Lung (tissue), 12 donors: ENCODE results near the gene RSPO1. TPM values are rescaled to one million over a fixed set of nuclear protein-coding genes. Genes with fewer than 3 reads are reported as not detected.

Source experiments
- ATAC-seq: fragments of 200-7000 bp; cut with Tn5 transposase; one replicate; pipeline ENCODE4 v1.9.1; 2020; ENCODE audit warnings: moderate number of reproducible peaks; ENCODE audit not compliant: insufficient read depth, low FRiP score
- DNase-seq, 3 donors: peaks; one replicate each; pipeline ENCODE4 v3.0.0-alpha.2; 2013 to 2017
- H3K27ac ChIP-seq, 2 donors: one replicate each; pipeline ENCODE4 v1.5.1; 2013; ENCODE audit warnings: mild to moderate bottlenecking in 2 of 2, moderate library complexity in 2 of 2, control low read depth in 1 of 2, inconsistent platforms in 1 of 2, low read depth in 1 of 2, low read length in 1 of 2
- H3K27me3 ChIP-seq, 3 donors: one replicate each; pipeline ENCODE4 v1.5.1; 2013; ENCODE audit warnings: low read length in 2 of 3; ENCODE audit not compliant: control insufficient read depth in 3 of 3, insufficient read depth in 3 of 3
- H3K36me3 ChIP-seq, 4 donors: one replicate each; pipeline ENCODE4 v1.5.1; 2013; ENCODE audit warnings: low read length in 4 of 4, mild to moderate bottlenecking in 1 of 4, moderate library complexity in 1 of 4; ENCODE audit not compliant: control insufficient read depth in 4 of 4, insufficient read depth in 4 of 4
- H3K4me1 ChIP-seq, 5 donors: one replicate each; pipeline ENCODE4 v1.5.1; 2013; ENCODE audit warnings: low read length in 5 of 5, mild to moderate bottlenecking in 2 of 5, moderate library complexity in 1 of 5; ENCODE audit not compliant: control insufficient read depth in 5 of 5, insufficient read depth in 5 of 5
- H3K4me3 ChIP-seq: one replicate; pipeline ENCODE4 v1.5.1; 2013; ENCODE audit warnings: mild to moderate bottlenecking, control low read depth, moderate library complexity
- H3K9ac ChIP-seq, 2 donors: one replicate each; pipeline ENCODE4 v1.5.1; 2013; ENCODE audit warnings: low read length in 2 of 2, control low read depth in 1 of 2; ENCODE audit not compliant: insufficient read depth in 1 of 2
- H3K9me3 ChIP-seq, 4 donors: one replicate each; pipeline ENCODE4 v1.5.1; 2013; ENCODE audit warnings: low read length in 3 of 4, mild to moderate bottlenecking in 1 of 4, moderate library complexity in 1 of 4; ENCODE audit not compliant: control insufficient read depth in 4 of 4, insufficient read depth in 3 of 4
- CTCF ChIP-seq: IDR thresholded peaks from 2 replicates; pipeline ENCODE4 v1.5.1; 2012; ENCODE audit warnings: mild to moderate bottlenecking; ENCODE audit errors: control extremely low read depth, extremely low read depth
- WGBS, 2 donors: extraction: QIAGEN DNeasy Blood & Tissue Kit; methylation state at CpG; one replicate each; pipeline ENCODE4 v1.1.7; 2013; 5-methylcytosine and 5-hydroxymethylcytosine counted together
- polyA plus RNA-seq, 2 donors: library from polyadenylated mRNA; stranded (reverse); fragments of 200-250 nt; gene quantifications; one replicate each; pipeline ENCODE4 v1.2.1, GENCODE V29; 2013
- total RNA-seq, 2 donors: library from RNA; depleted of rRNA in 1 of 2; stranded (reverse); fragments of >200 nt in 1 of 2; gene quantifications; one replicate each; pipeline ENCODE4 v1.2.1, GENCODE V29; 2014 to 2021
- donor health status: control.
- donor health status: control.
- donor health status: Bipolar disorder and iron deficiency.
- donor health status: healthy.
- donor health status: DM: yes; HTN: yes; CAD: no.

Gene RSPO1
- total and polyA plus RNA-seq, 4 donors, result 0.43 to 1.7 (median 1.2) TPM

GRCh38 chr1:37634992-37635902, 555 bp upstream of the RSPO1 start:
- Histone ChIP-seq H3K9ac (no peak overlapping the region), H3K27me3 (peaks cover 5 to 70% (median 50%) of the 10 kb centered on the region in 3 donors), H3K4me3 (no peak overlapping the region), H3K4me1 (peaks cover 0 to 29% (median 4%) of the 10 kb centered on the region in 5 donors), H3K9me3 (no peaks in the 10 kb centered on the region), H3K27ac (no peak overlapping the region), H3K36me3 (no peaks in the 10 kb centered on the region)
- ATAC-seq (no peak), DNase-seq (peak in 1 of 3 donors; percentile 22)
- WGBS, 2 donors, result 10 to 13% methylated on average over 25 to 26 of the region's 26 CpGs
- TF ChIP-seq CTCF, result no peak

DNA sequence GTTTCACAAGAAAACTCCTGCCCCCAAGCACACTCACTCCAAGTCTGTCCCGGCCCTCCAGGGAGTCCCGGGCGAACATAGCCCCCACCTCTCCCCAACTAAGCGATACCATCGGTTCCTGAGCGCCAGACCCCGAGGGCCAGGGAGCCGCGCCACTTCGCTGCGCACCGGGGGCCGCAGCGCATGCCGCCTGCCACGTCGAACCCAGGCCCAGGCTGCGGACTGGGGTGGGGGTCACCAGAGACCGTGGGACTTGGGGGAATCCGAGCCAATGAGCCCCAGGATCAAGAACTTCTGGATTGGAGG, 801 bp downstream of the RSPO1 start:
- Histone ChIP-seq H3K27me3 (peaks cover 5 to 73% (median 52%) of the 10 kb centered on the region in 3 donors), H3K4me1 (peaks cover 0 to 29% (median 4%) of the 10 kb centered on the region in 5 donors), H3K4me3 (no peak overlapping the region), H3K9ac (no peak overlapping the region), H3K36me3 (no peaks in the 10 kb centered on the region), H3K27ac (no peak overlapping the region), H3K9me3 (no peaks in the 10 kb centered on the region)
- DNase-seq (no peak), ATAC-seq (no peak)
- 2 to 3% methylated on average over 20 of the region's 20 CpGs for WGBS, 2 donors
- no peak for TF ChIP-seq CTCF

GRCh38 chr1:37633040-37633937, 1.4 kb downstream of the RSPO1 start:
- Histone ChIP-seq H3K27me3 (peaks cover 5 to 72% (median 52%) of the 10 kb centered on the region in 3 donors), H3K9ac (no peak overlapping the region), H3K27ac (no peak overlapping the region), H3K4me3 (no peak overlapping the region), H3K4me1 (peaks cover 0 to 29% (median 4%) of the 10 kb centered on the region in 5 donors), H3K9me3 (no peaks in the 10 kb centered on the region), H3K36me3 (no peaks in the 10 kb centered on the region)
- DNase-seq (no peak), ATAC-seq (no peak)
- 6% methylated on average over 31 of the region's 31 CpGs for WGBS, 2 donors
- TF ChIP-seq CTCF, result no peak
